HepG2 (cell line): ENCODE data around the gene TFG. TPM values are rescaled to one million over a fixed set of nuclear protein-coding genes. Genes with fewer than 3 reads are reported as not detected.

Source experiments
- ATF5 ChIP-seq: sonication (generic); formaldehyde crosslinking; IDR thresholded peaks from 2 replicates; pipeline ENCODE4 v1.4.0; 2020; ENCODE audit warnings: mild to moderate bottlenecking, low read depth, missing genetic modification reagents
- CSRNP1 ChIP-seq: sonication (generic); formaldehyde crosslinking; IDR thresholded peaks from 2 replicates; pipeline ENCODE4 v1.8.1; 2023; ENCODE audit warnings: mild to moderate bottlenecking, missing genetic modification reagents
- EP300 ChIP-seq, 3 experiments: sonication (generic) in 1 of 3; formaldehyde crosslinking in 1 of 3; IDR thresholded peaks; 2 replicates each; pipeline versions ENCODE4 v1.5.1 to v1.6.1; 2011 to 2020; ENCODE audit warnings: low read depth in 2 of 3, low read length in 2 of 3, borderline replicate concordance in 1 of 3, improper control_type of control experiment in 1 of 3, mild to moderate bottlenecking in 1 of 3, missing genetic modification reagents in 1 of 3, moderate library complexity in 1 of 3
- ETV6 ChIP-seq: sonication (generic); formaldehyde crosslinking; conservative IDR thresholded peaks from 2 replicates; pipeline ENCODE4 v1.4.0; 2020; ENCODE audit warnings: missing genetic modification reagents
- GFI1 ChIP-seq: sonication (generic); formaldehyde crosslinking; IDR thresholded peaks from 2 replicates; pipeline ENCODE4 v1.5.0; 2020; ENCODE audit warnings: missing genetic modification reagents, mild to moderate bottlenecking, borderline replicate concordance
- GMEB2 ChIP-seq: IDR thresholded peaks from 2 replicates; pipeline ENCODE4 v1.6.1; 2016; ENCODE audit warnings: missing biosample characterization, missing genetic modification reagents, low read depth
- HDAC1 ChIP-seq: sonication (generic); formaldehyde crosslinking; IDR thresholded peaks from 2 replicates; pipeline ENCODE4 v1.5.1; 2020; ENCODE audit warnings: mild to moderate bottlenecking, missing genetic modification reagents
- KDM4B ChIP-seq: sonication (generic); formaldehyde crosslinking; IDR thresholded peaks from 2 replicates; pipeline ENCODE4 v1.4.0; 2020; ENCODE audit warnings: missing genetic modification reagents
- MIXL1 ChIP-seq: IDR thresholded peaks from 2 replicates; pipeline ENCODE4 v1.6.1; 2016
- NR3C1 ChIP-seq: sonication (generic); formaldehyde crosslinking; IDR thresholded peaks from 2 replicates; pipeline ENCODE4 v1.4.0; 2020; ENCODE audit warnings: missing genetic modification reagents
- PRDM15 ChIP-seq: sonication (generic); formaldehyde crosslinking; IDR thresholded peaks from 2 replicates; pipeline ENCODE4 v1.4.0; 2020; ENCODE audit warnings: missing genetic modification reagents
- RFX1 ChIP-seq: fragments of 450-650 bp; IDR thresholded peaks from 2 replicates; pipeline ENCODE4 v1.6.1; 2017
- SNAI1 ChIP-seq: sonication (generic); formaldehyde crosslinking; IDR thresholded peaks from 2 replicates; pipeline ENCODE4 v1.5.0; 2020; ENCODE audit warnings: mild to moderate bottlenecking, missing genetic modification reagents, borderline replicate concordance
- TFDP1 ChIP-seq: IDR thresholded peaks from 2 replicates; pipeline ENCODE4 v1.6.1; 2016; ENCODE audit warnings: missing compliant biosample characterization, missing genetic modification reagents, borderline replicate concordance
- TRIM22 ChIP-seq: fragments of 450-650 bp; IDR thresholded peaks from 2 replicates; pipeline ENCODE4 v1.6.1; 2017
- ZNF292 ChIP-seq: sonication (generic); formaldehyde crosslinking; IDR thresholded peaks from 2 replicates; pipeline ENCODE4 v1.8.1; 2022; ENCODE audit warnings: mild to moderate bottlenecking, low read depth, missing genetic modification reagents, borderline replicate concordance
- ZNF3 ChIP-seq: IDR thresholded peaks from 2 replicates; pipeline ENCODE4 v1.7.0; 2017; ENCODE audit warnings: inconsistent platforms
- polyA plus RNA-seq, 8 experiments: library from polyadenylated mRNA; depleted of rRNA in 3 of 8; stranded (reverse) in 7 of 8; unstranded in 1 of 8; fragments of >200 nt; fragmentation: Illumina TruSeq in 4 of 8; extraction: Trizol in 4 of 8; gene quantifications; 2 replicates each; pipeline versions ENCODE4 v1.2.1 to v1.2.3, GENCODE V29; 2011 to 2016; ENCODE audit warnings: low read depth in 4 of 8, missing spikeins in 1 of 8, mixed read lengths in 1 of 8; ENCODE audit not compliant: insufficient read depth in 1 of 8
- total RNA-seq, 5 experiments: library from RNA; depleted of rRNA; stranded (reverse); fragments of >200 nt; fragmentation: Illumina TruSeq; extraction: Trizol; gene quantifications; 2 replicates each; pipeline ENCODE4 v1.2.3, GENCODE V29; 2016; ENCODE audit warnings: low read depth in 1 of 5

Gene TFG
- total and polyA plus RNA-seq, 2 of the 13 experiments (the other 11 are each of a cell fraction or from before 2014, with no cell fraction given) = 53.6 to 71.7 TPM

GRCh38 chr3:100708989-100709841 is at the start of gene TFG (continued):
- peak in 1 of 2 experiments; percentile 14; a peak in 1 of 4 replicates for TF ChIP-seq EP300 (IDR thresholded peaks at IDR 0.05; ENCODE audit: low read depth in 2 of 2, low read length in 2 of 2)
- no peak for TF ChIP-seq EP300 (CRISPR knock-in tag; IDR thresholded peaks at IDR 0.05; ENCODE audit: borderline replicate concordance)
- 0 out of 2 replicates have a peak, but pooled peaks have one; percentile 69 for TF ChIP-seq CSRNP1 (CRISPR knock-in tag)
- peak; percentile 64; the same call in 1 of the 2 replicates for TF ChIP-seq GFI1
- TF ChIP-seq TFDP1 = no peak
- TF ChIP-seq PRDM15 (CRISPR knock-in tag) = no peak
- no peak for TF ChIP-seq KDM4B (CRISPR knock-in tag)
- TF ChIP-seq RFX1 = peak; percentile 67; the same call in 1 of the 2 replicates
- TF ChIP-seq ATF5 (CRISPR knock-in tag) = no peak
- no peak for TF ChIP-seq SNAI1 (CRISPR knock-in tag)
- no peak for TF ChIP-seq ZNF3
- TF ChIP-seq HDAC1 = peak; percentile 77
- no peak for TF ChIP-seq MIXL1 (CRISPR knock-in tag)
- no peak for TF ChIP-seq ZNF292 (CRISPR knock-in tag)
- TF ChIP-seq NR3C1 = no peak
- no peak for TF ChIP-seq ETV6 (CRISPR knock-in tag)
- peak; percentile 63 for TF ChIP-seq GMEB2 (CRISPR knock-in tag)
- no peak for TF ChIP-seq TRIM22
